HepG2 (cell line): Measurements from ENCODE around the gene BUD23. TPM values are rescaled to one million over a fixed set of nuclear protein-coding genes. Genes with fewer than 3 reads are reported as not detected.

Experiments
- ATF7 ChIP-seq, 2 experiments: fragments of 450-650 bp in 1 of 2; sonication (generic) in 1 of 2; formaldehyde crosslinking in 1 of 2; IDR thresholded peaks; 2 replicates each; pipeline versions ENCODE4 v1.4.0 to v1.6.1; 2016 to 2020; ENCODE audit warnings: antibody characterized with exemption in 1 of 2, mild to moderate bottlenecking in 1 of 2, missing genetic modification reagents in 1 of 2
- HDAC2 ChIP-seq: sonication (generic); formaldehyde crosslinking; IDR thresholded peaks from 2 replicates; pipeline ENCODE4 v1.4.0; 2020; ENCODE audit warnings: missing genetic modification reagents
- IKZF4 ChIP-seq: sonication (generic); formaldehyde crosslinking; IDR thresholded peaks from 2 replicates; pipeline ENCODE4 v1.5.1; 2020; ENCODE audit warnings: borderline replicate concordance, mild to moderate bottlenecking, low read depth, missing genetic modification reagents; ENCODE audit errors: not compliant biosample characterization
- NFKBIZ ChIP-seq: IDR thresholded peaks from 2 replicates; pipeline ENCODE4 v1.6.1; 2018; ENCODE audit warnings: missing genetic modification reagents, missing compliant biosample characterization
- NR2C2 ChIP-seq: sonication (generic); formaldehyde crosslinking; IDR thresholded peaks from 2 replicates; pipeline ENCODE4 v1.4.0; 2020; ENCODE audit warnings: missing genetic modification reagents, mild to moderate bottlenecking, moderate library complexity, borderline replicate concordance
- NR2F6 ChIP-seq, 2 experiments: IDR thresholded peaks; 2 replicates each; pipeline ENCODE4 v1.6.1; 2016; ENCODE audit warnings: antibody characterized with exemption in 1 of 2, mild to moderate bottlenecking in 1 of 2
- PAF1 ChIP-seq: IDR thresholded peaks from 2 replicates; pipeline ENCODE4 v1.6.1; 2016; ENCODE audit warnings: missing genetic modification reagents, missing compliant biosample characterization
- PAWR ChIP-seq: sonication (generic); formaldehyde crosslinking; IDR thresholded peaks from 2 replicates; pipeline ENCODE4 v1.4.0; 2020; ENCODE audit warnings: missing genetic modification reagents, mild to moderate bottlenecking, borderline replicate concordance
- RERE ChIP-seq: IDR thresholded peaks from 2 replicates; pipeline ENCODE4 v1.6.1; 2016; ENCODE audit warnings: low read depth, missing genetic modification reagents, missing compliant biosample characterization
- SMARCE1 ChIP-seq: fragments of 450-650 bp; IDR thresholded peaks from 2 replicates; pipeline ENCODE4 v1.6.1; 2017; ENCODE audit warnings: borderline replicate concordance
- SRSF1 ChIP-seq: fragments of 200-400 bp; formaldehyde crosslinking; optimal IDR thresholded peaks from 2 replicates; pipeline ENCODE3; 2017; ENCODE audit warnings: mild to moderate bottlenecking, low read depth, low read length, moderate library complexity
- SUZ12 ChIP-seq: fragments of 150-350 bp; IDR thresholded peaks from 2 replicates; pipeline ENCODE4 v1.6.1; 2014; ENCODE audit warnings: low read depth, low read length
- TERF1 ChIP-seq: sonication (generic); formaldehyde crosslinking; IDR thresholded peaks from 2 replicates; pipeline ENCODE4 v1.8.0; 2022; ENCODE audit warnings: mild to moderate bottlenecking, missing genetic modification reagents, moderate library complexity
- THRA ChIP-seq: sonication (generic); formaldehyde crosslinking; IDR thresholded peaks from 2 replicates; pipeline ENCODE4 v1.4.0; 2020; ENCODE audit warnings: missing genetic modification reagents, borderline replicate concordance
- ZNF446 ChIP-seq: sonication (generic); formaldehyde crosslinking; IDR thresholded peaks from 2 replicates; pipeline ENCODE4 v1.5.0; 2020; ENCODE audit warnings: mild to moderate bottlenecking, missing genetic modification reagents
- ZNF556 ChIP-seq: sonication (generic); formaldehyde crosslinking; IDR thresholded peaks from 2 replicates; pipeline ENCODE4 v1.4.0; 2020; ENCODE audit warnings: mild to moderate bottlenecking, missing genetic modification reagents, borderline replicate concordance
- ZNF629 ChIP-seq: sonication (generic); formaldehyde crosslinking; conservative IDR thresholded peaks from 2 replicates; pipeline ENCODE4 v1.5.0; 2020; ENCODE audit warnings: missing genetic modification reagents
- ZNF83 ChIP-seq: sonication (generic); formaldehyde crosslinking; IDR thresholded peaks from 2 replicates; pipeline ENCODE4 v1.4.0; 2020; ENCODE audit warnings: missing genetic modification reagents, mild to moderate bottlenecking, borderline replicate concordance
- polyA plus RNA-seq, 8 experiments: library from polyadenylated mRNA; depleted of rRNA in 3 of 8; stranded (reverse) in 7 of 8; unstranded in 1 of 8; fragments of >200 nt; fragmentation: Illumina TruSeq in 4 of 8; extraction: Trizol in 4 of 8; gene quantifications; 2 replicates each; pipeline versions ENCODE4 v1.2.1 to v1.2.3, GENCODE V29; 2011 to 2016; ENCODE audit warnings: low read depth in 4 of 8, missing spikeins in 1 of 8, mixed read lengths in 1 of 8; ENCODE audit not compliant: insufficient read depth in 1 of 8
- total RNA-seq, 5 experiments: library from RNA; depleted of rRNA; stranded (reverse); fragments of >200 nt; fragmentation: Illumina TruSeq; extraction: Trizol; gene quantifications; 2 replicates each; pipeline ENCODE4 v1.2.3, GENCODE V29; 2016; ENCODE audit warnings: low read depth in 1 of 5

Gene BUD23
- total and polyA plus RNA-seq, 2 of the 13 experiments (the other 11 are each of a cell fraction or from before 2014, with no cell fraction given): 47.5 to 54.5 TPM

- TF ChIP-seq RERE (CRISPR knock-in tag): no peak
- TF ChIP-seq SUZ12: no peak
- TF ChIP-seq ZNF83: no peak
- TF ChIP-seq HDAC2 (CRISPR knock-in tag): peak; percentile 56; the same call in 1 of the 2 replicates
- TF ChIP-seq NR2F6 (IDR thresholded peaks at IDR 0.05): no peak
- TF ChIP-seq NR2F6 (CRISPR knock-in tag; IDR thresholded peaks at IDR 0.05): peak; percentile 43
- TF ChIP-seq ZNF446 (CRISPR knock-in tag): no peak
- TF ChIP-seq SMARCE1: no peak
- no peak for TF ChIP-seq IKZF4 (CRISPR knock-in tag)
- TF ChIP-seq SRSF1: no peak
- no peak for TF ChIP-seq TERF1 (CRISPR knock-in tag)
- 0 out of 2 replicates have a peak, but pooled peaks have one; percentile 6 for TF ChIP-seq ZNF629 (CRISPR knock-in tag)
- no peak for TF ChIP-seq NFKBIZ (CRISPR knock-in tag)
- 0 out of 2 replicates have a peak, but pooled peaks have one; percentile 28 for TF ChIP-seq PAWR
- no peak; the same call in 1 of the 2 replicates for TF ChIP-seq THRA (CRISPR knock-in tag)
- peak; percentile 96 for TF ChIP-seq ATF7 (IDR thresholded peaks at IDR 0.05)
- peak; percentile 96 for TF ChIP-seq ATF7 (CRISPR knock-in tag; IDR thresholded peaks at IDR 0.05)
- TF ChIP-seq ZNF556 (CRISPR knock-in tag): peak; percentile 76; the same call in 1 of the 2 replicates
- peak; percentile 35; the same call in 1 of the 2 replicates for TF ChIP-seq NR2C2 (CRISPR knock-in tag)
- no peak for TF ChIP-seq PAF1 (CRISPR knock-in tag)
Measured at GRCh38 chr7:73738612-73739386, 55.4 kb downstream of the BUD23 start, which contains the start of gene ABHD11 (continued).
